Measurements from ENCODE around the gene SYT1. TPM values are rescaled to one million over a fixed set of nuclear protein-coding genes. Genes with fewer than 3 reads are reported as not detected.
"Not testable (repeated sequence)": the region's sequence is repeated elsewhere in the genome, so short reads cannot be mapped to it uniquely, and the experiment has no call there.

Gene SYT1
- total and polyA plus RNA-seq, 2 of the 4 experiments (the other 2 are of a cell fraction): 2.8 to 3.0 TPM

- H3K9ac ChIP-seq (ENCODE audit: low read depth, low read length); H4K20me1 ChIP-seq (ENCODE audit: insufficient read depth, low read length); H3K4me3 ChIP-seq (ENCODE audit: insufficient read depth, low read depth, low read length); H3K27ac ChIP-seq (ENCODE audit: insufficient read depth, low read length); H2AK5ac ChIP-seq (ENCODE audit: low read depth, low read length); H3K14ac ChIP-seq (replicated peaks; ENCODE audit: low read depth, low read length); H2AFZ ChIP-seq (replicated peaks; ENCODE audit: low read length, poor library complexity); H3K23ac ChIP-seq (ENCODE audit: low read depth, low read length); H4K5ac ChIP-seq (ENCODE audit: low read depth, low read length); H2BK120ac ChIP-seq (ENCODE audit: low read depth, low read length); H2BK5ac ChIP-seq (ENCODE audit: low read depth, low read length, poor library complexity, severe bottlenecking); H3K9me1 ChIP-seq (ENCODE audit: insufficient read depth, low read length); H3K36me3 ChIP-seq (ENCODE audit: control insufficient read depth, insufficient read depth, low read length); H3K79me1 ChIP-seq (ENCODE audit: low read depth in 1 of 2, low read length in 2 of 2); H2AK9ac ChIP-seq (replicated peaks; ENCODE audit: low read depth, low read length, poor library complexity); H3K27me3 ChIP-seq (ENCODE audit: control insufficient read depth, insufficient read depth, low read length); H3K4ac ChIP-seq (ENCODE audit: low read depth, low read length); H3K9me3 ChIP-seq (ENCODE audit: control insufficient read depth, insufficient read depth, low read length); in situ Hi-C loops (cut with MboI; ENCODE audit: low sequenced_read_pairs); ATAC-seq (ENCODE audit: low read depth); intact Hi-C loops (cut with micrococcal nuclease); POLR2A ChIA-PET (ENCODE audit: unreplicated experiment); DNase-seq; H3K4me2 ChIP-seq (ENCODE audit: low read depth, low read length); BruUV-seq (replicated peaks); H3K56ac ChIP-seq (ENCODE audit: extremely low read depth, insufficient read depth, low read length); H4K8ac ChIP-seq (ENCODE audit: low read depth in 2 of 2, low read length in 2 of 2); H3K4me1 ChIP-seq (ENCODE audit: control insufficient read depth, insufficient read depth, low read length); CTCF ChIA-PET; H2BK20ac ChIP-seq (ENCODE audit: low read depth, low read length); H2BK15ac ChIP-seq (ENCODE audit: low read depth, low read length); H3K18ac ChIP-seq (ENCODE audit: low read depth, low read length); dilution Hi-C loops (cut with HindIII; ENCODE audit: low sequenced_read_pairs, unreplicated experiment); H4K91ac ChIP-seq (ENCODE audit: insufficient read depth, low read depth, low read length): not testable (repeated sequence)
- no CpG with 5 or more reads among the region's 3 CpGs for WGBS, 2 experiments (ENCODE audit: extremely low coverage in 2 of 2, insufficient read length in 1 of 2)
These were observed 345.8 kb downstream of the SYT1 start for GRCh38 chr12:79210403-79210802.
